Measurements from ENCODE around the gene PNPLA6. TPM values are rescaled to one million over a fixed set of nuclear protein-coding genes. Genes with fewer than 3 reads are reported as not detected.

PNPLA6 gene
- total and polyA plus RNA-seq, 9 of the 15 experiments (the other 6 are each of a cell fraction or from before 2014, with no cell fraction given) = 0.07 to 30.2 (median 8.3) TPM

DNA sequence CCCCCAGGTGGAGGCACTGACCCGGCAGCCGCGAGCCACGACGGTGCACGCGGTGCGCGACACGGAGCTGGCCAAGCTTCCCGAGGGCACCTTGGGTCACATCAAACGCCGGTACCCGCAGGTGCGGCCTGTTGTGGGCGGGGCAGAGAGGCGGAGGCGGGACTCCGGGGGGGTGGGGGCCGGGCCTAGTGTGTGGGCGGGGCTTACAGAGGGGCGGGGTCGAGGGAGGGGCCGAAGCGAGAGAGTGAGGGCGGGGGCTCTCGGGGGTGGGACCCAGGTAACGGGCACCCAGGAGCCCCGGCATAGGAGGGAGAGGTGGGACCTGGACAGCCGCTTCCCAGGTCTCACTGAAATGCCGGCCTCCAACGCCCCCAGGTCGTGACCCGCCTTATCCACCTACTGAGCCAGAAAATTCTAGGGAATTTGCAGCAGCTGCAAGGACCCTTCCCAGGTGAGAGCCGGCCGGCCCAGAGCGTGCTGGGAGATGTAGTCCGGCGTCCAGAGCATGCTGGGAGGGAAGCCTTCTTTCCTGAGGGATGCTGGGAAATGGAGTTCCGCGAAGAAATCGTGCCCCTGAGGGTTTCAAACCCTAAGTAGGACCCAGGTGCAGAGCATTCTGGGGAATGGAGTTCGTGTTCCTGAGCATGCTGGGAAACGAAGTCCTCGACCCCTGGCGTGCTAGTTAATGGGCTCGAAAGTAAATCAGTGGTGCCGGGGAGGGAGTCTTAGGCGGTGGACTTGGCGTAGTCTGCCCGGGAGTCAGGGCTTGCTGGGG lies 15.7 kb downstream of the PNPLA6 start (continued):
- TF ChIP-seq, protein P1, sequence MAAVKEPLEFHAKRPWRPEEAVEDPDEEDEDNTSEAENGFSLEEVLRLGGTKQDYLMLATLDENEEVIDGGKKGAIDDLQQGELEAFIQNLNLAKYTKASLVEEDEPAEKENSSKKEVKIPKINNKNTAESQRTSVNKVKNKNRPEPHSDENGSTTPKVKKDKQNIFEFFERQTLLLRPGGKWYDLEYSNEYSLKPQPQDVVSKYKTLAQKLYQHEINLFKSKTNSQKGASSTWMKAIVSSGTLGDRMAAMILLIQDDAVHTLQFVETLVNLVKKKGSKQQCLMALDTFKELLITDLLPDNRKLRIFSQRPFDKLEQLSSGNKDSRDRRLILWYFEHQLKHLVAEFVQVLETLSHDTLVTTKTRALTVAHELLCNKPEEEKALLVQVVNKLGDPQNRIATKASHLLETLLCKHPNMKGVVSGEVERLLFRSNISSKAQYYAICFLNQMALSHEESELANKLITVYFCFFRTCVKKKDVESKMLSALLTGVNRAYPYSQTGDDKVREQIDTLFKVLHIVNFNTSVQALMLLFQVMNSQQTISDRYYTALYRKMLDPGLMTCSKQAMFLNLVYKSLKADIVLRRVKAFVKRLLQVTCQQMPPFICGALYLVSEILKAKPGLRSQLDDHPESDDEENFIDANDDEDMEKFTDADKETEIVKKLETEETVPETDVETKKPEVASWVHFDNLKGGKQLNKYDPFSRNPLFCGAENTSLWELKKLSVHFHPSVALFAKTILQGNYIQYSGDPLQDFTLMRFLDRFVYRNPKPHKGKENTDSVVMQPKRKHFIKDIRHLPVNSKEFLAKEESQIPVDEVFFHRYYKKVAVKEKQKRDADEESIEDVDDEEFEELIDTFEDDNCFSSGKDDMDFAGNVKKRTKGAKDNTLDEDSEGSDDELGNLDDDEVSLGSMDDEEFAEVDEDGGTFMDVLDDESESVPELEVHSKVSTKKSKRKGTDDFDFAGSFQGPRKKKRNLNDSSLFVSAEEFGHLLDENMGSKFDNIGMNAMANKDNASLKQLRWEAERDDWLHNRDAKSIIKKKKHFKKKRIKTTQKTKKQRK (IDR thresholded peaks at IDR 0.05; ENCODE audit: borderline replicate concordance, low read depth, low read length) = no peak
- peak; percentile 29; the same call in 1 of the 2 replicates for TF ChIP-seq RNF2 (IDR thresholded peaks at IDR 0.05)
- TF ChIP-seq ASH1L (IDR thresholded peaks at IDR 0.05; ENCODE audit: borderline replicate concordance, low read depth, partially characterized antibody) = peak; percentile 30
- 0 out of 4 replicates have a peak, but pooled peaks of 1 of the 2 experiments have one; percentile 34 for TF ChIP-seq TBL1XR1 (IDR thresholded peaks at IDR 0.05; ENCODE audit: low read length in 2 of 2)
- no peak for TF ChIP-seq RB1 (IDR thresholded peaks at IDR 0.05; ENCODE audit: low read depth)
- TF ChIP-seq ZNF143 (CRISPR knock-in tag; IDR thresholded peaks at IDR 0.05) = peak; percentile 88
- TF ChIP-seq NR4A1 (CRISPR knock-in tag; IDR thresholded peaks at IDR 0.05) = no peak
- 0 out of 2 replicates have a peak, but pooled peaks have one; percentile 34 for TF ChIP-seq NR4A1 (tag; IDR thresholded peaks at IDR 0.05)
- TF ChIP-seq MEIS2 (IDR thresholded peaks at IDR 0.05; ENCODE audit: partially characterized antibody) = no peak
- TF ChIP-seq NR2C2 (CRISPR knock-in tag; IDR thresholded peaks at IDR 0.05) = 0 out of 2 replicates have a peak, but pooled peaks have one; percentile 30
- no peak; the same call in 1 of the 2 replicates for TF ChIP-seq NR2C2 (tag; IDR thresholded peaks at IDR 0.05)
- no peak for TF ChIP-seq ZNF174 (CRISPR knock-in tag; IDR thresholded peaks at IDR 0.05)
- TF ChIP-seq, protein P2, sequence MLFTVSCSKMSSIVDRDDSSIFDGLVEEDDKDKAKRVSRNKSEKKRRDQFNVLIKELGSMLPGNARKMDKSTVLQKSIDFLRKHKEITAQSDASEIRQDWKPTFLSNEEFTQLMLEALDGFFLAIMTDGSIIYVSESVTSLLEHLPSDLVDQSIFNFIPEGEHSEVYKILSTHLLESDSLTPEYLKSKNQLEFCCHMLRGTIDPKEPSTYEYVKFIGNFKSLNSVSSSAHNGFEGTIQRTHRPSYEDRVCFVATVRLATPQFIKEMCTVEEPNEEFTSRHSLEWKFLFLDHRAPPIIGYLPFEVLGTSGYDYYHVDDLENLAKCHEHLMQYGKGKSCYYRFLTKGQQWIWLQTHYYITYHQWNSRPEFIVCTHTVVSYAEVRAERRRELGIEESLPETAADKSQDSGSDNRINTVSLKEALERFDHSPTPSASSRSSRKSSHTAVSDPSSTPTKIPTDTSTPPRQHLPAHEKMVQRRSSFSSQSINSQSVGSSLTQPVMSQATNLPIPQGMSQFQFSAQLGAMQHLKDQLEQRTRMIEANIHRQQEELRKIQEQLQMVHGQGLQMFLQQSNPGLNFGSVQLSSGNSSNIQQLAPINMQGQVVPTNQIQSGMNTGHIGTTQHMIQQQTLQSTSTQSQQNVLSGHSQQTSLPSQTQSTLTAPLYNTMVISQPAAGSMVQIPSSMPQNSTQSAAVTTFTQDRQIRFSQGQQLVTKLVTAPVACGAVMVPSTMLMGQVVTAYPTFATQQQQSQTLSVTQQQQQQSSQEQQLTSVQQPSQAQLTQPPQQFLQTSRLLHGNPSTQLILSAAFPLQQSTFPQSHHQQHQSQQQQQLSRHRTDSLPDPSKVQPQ (CRISPR knock-in tag; IDR thresholded peaks at IDR 0.05; ENCODE audit: borderline replicate concordance) = no peak
- no peak for TF ChIP-seq ZNF324 (CRISPR knock-in tag; IDR thresholded peaks at IDR 0.05)
- no peak for TF ChIP-seq MAFG (tag; conservative IDR thresholded peaks at IDR 0.05)
- no peak for TF ChIP-seq MAFK (IDR thresholded peaks at IDR 0.05; ENCODE audit: low read length)
- no peak for TF ChIP-seq MCM2 (IDR thresholded peaks at IDR 0.05; ENCODE audit: low read depth)
- TF ChIP-seq, protein P3, sequence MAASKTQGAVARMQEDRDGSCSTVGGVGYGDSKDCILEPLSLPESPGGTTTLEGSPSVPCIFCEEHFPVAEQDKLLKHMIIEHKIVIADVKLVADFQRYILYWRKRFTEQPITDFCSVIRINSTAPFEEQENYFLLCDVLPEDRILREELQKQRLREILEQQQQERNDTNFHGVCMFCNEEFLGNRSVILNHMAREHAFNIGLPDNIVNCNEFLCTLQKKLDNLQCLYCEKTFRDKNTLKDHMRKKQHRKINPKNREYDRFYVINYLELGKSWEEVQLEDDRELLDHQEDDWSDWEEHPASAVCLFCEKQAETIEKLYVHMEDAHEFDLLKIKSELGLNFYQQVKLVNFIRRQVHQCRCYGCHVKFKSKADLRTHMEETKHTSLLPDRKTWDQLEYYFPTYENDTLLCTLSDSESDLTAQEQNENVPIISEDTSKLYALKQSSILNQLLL (CRISPR knock-in tag; IDR thresholded peaks at IDR 0.05; ENCODE audit: borderline replicate concordance) = no peak
- TF ChIP-seq ATF1 (CRISPR knock-in tag; IDR thresholded peaks at IDR 0.05) = no peak
- peak; percentile 24; the same call in 1 of the 2 replicates for TF ChIP-seq ATF1 (tag; IDR thresholded peaks at IDR 0.05)
- TF ChIP-seq CREM (IDR thresholded peaks at IDR 0.05; ENCODE audit: low read depth) = peak; percentile 86
- peak; percentile 88 for TF ChIP-seq MBD2 (IDR thresholded peaks at IDR 0.05; ENCODE audit: borderline replicate concordance, low read depth)
